PFSK-1 (cell line): ENCODE data around the gene ATP5F1E.

Source experiments
- FOXP2 ChIP-seq: optimal IDR thresholded peaks from 2 replicates; pipeline ENCODE3; 2011; ENCODE audit warnings: borderline replicate concordance, control low read depth, inconsistent platforms; ENCODE audit not compliant: insufficient read depth; ENCODE audit errors: extremely low read length, extremely low read depth
- POLR2AphosphoS5 ChIP-seq: IDR thresholded peaks from 2 replicates; pipeline ENCODE4 v1.6.1; 2012; ENCODE audit warnings: low read depth, mild to moderate bottlenecking, control low read depth, low read length, moderate library complexity
- REST ChIP-seq, 2 experiments: IDR thresholded peaks; 2 replicates each; pipeline versions ENCODE4 v1.6.1 to v1.8.0; 2011 to 2012; ENCODE audit warnings: low read depth in 2 of 2, low read length in 2 of 2, control low read depth in 1 of 2, inconsistent platforms in 1 of 2, mild to moderate bottlenecking in 1 of 2, moderate library complexity in 1 of 2; ENCODE audit not compliant: insufficient read depth in 1 of 2
- SIN3A ChIP-seq: IDR thresholded peaks from 2 replicates; pipeline ENCODE4 v1.6.1; 2012; ENCODE audit warnings: mild to moderate bottlenecking, low read length, moderate library complexity, borderline replicate concordance; ENCODE audit not compliant: insufficient read depth
- TAF1 ChIP-seq: IDR thresholded peaks from 2 replicates; pipeline ENCODE4 v1.6.1; 2012; ENCODE audit warnings: low read length, control low read depth, borderline replicate concordance; ENCODE audit not compliant: insufficient read depth

DNA sequence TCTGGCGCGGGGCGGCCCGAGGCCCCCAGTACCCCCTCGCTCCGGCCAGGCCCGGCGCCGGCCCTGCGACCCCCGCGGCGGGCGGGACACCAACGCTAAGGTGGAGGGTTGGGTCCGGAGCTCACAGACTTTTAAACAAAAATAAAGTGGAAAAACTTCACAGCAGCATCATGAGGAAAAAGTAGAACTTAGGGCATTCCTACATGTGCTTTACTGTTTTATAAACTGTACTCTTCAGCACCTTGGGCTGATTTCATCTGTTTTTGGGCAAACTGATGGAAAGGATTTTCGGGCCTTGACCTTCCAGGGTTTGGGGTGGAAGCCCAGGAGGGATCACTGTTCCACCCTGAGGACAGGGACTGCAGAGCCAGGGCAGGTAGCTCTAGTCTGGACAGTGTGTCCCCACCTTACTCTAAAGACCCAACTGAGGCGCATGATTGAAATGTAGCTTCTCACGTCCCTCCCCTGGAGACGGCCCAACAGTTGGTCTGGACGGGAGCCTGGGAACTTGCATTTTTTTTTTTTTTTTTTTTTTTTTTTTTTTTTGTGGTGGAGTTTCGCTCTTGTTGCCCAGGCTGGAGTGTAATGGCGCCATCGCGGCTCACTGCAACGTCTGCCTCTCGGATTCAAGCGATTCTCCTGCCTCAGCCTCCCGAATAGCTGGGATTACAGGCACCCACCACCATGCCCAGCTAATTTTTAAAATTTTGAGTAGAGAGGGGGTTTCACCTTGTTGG lies 50.3 kb downstream of the ATP5F1E start:
- TF ChIP-seq REST (IDR thresholded peaks at IDR 0.05; ENCODE audit: insufficient read depth in 1 of 2, low read depth in 2 of 2, low read length in 2 of 2), result no peak
- no peak for TF ChIP-seq TAF1
- TF ChIP-seq POLR2AphosphoS5, result no peak
- no peak for TF ChIP-seq SIN3A
- TF ChIP-seq FOXP2, result no peak
